22Rv1 (cell line): Measurements from ENCODE around the gene CCNE1.

Source experiments
- H3K27ac ChIP-seq: fragments of 450-650 bp; 2 replicates; pipeline ENCODE4 v1.5.1; 2017
- CTCF ChIP-seq: fragments of 450-650 bp; IDR thresholded peaks from 2 replicates; pipeline ENCODE4 v1.5.1; 2017; ENCODE audit warnings: mild to moderate bottlenecking
- ZFX ChIP-seq: fragments of 450-650 bp; IDR thresholded peaks from 2 replicates; pipeline ENCODE4 v1.6.1; 2017; ENCODE audit warnings: antibody characterized with exemption, borderline replicate concordance

Gene CCNE1

DNA sequence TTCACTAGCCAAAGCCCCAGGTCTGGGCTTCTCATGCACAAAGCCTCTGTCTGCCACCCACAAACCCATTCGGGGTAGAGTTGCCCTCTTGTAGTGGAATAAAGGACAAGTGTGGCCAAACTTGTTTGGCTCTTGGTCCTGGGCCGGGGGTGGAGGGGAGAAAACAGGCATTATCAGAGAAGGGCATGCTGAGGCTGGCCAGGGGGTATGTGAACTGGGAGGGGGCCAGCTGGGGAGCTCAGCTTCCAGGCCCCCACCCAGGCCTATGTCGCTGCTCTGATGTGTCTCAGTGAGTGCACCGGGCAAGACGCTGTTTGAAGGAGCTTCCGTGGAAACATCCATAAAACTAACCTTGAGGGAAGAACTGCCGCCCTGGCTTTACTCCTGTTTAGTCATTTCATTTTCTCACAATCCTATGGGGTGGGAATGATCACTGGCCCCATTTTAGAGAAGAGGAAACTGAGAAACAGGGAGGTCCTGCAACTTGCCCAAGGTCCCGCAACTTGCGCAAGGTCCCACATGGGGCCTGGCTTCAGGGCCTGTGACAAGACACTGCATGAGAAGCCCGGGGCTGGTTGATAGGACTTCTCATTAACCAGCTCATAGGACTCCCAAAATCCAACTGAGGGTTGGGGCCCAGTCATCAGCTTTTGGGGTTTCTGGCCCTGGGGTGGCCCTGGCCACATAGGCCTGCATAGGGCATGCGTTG lies 30.8 kb downstream of the CCNE1 start:
- no peak overlapping the region for H3K27ac ChIP-seq
- TF ChIP-seq ZFX (no peak), CTCF (no peak)

DNA sequence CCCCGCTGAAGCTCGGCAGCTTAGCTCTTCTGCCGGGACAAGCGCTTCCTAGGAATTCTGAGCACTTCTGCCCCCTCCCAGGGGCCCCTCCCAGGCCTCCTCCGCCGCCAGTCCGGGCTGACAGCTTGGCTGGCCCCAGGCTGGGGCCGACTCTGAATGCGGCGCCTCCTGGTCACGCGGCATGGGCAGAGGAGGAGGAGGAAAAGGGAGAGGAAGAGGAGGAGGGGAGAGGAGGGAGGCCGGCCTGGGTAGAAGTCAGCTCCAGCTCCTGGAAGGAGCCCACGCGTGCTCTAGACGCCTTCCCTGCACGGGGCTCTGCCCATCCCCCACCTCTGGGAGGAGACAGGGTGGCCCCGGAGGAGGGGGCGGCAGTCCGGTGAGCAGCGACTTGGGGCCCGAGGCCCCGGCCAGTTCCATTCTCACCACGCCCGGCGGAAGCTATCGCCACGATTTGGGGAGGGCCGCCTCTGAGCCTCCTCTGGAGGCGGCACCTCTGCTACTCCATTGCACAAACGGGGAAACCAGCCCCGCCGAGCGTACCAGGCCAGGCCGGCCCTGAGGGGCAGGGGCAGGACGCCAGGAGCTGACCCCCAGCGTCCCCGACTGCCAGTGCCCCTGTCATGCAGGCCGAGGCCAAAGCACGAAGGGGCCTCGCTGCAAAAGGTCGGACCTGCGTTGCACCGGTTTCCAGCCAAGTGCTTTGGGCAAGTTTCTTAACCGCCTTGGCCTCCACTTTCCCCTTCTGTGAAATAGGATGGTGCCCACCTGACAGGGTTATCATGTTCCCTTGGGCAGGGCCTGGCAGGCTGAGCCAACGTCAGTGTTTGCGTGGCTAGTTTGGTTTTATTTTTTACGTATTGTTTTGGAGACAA lies 31.6 kb downstream of the CCNE1 start:
- TF ChIP-seq ZFX: no peak
- no peak for TF ChIP-seq CTCF
- H3K27ac ChIP-seq: no peak overlapping the region

DNA sequence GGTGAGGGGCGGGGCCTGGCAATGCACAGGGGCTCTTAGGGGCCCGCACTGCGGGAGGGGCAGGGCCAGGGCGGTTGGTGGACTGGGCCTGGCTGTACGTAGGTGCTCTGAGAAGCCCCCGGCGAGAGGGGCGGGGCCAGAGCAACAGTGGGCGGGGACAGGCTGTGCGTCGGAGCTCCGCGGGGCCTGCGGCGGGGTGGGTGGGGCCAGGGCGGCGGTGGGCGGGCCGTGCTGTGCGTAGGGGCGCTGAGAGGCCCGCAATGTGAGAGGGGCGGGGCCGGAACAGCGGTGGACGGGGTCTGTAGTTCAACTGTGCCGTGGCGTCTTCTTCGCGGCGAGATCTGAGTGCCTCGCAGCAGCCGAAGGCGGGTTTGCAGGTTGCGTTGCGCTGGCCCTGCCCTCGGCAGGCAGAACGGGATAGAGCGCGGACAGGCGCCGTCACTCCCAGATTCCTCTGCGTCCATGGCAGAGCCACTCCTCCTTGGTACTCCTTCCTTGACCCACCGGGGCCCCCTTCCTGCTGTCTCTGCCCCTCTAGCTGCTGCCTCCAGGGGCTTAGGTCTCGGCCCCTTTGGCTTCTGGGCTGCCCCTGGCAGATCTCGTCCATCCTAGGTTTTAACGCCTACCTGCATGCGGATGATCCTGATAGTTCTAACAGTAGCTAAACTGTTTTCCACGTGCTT lies 33.2 kb downstream of the CCNE1 start:
- peak overlapping the region; percentile 93 for H3K27ac ChIP-seq
- no peak for TF ChIP-seq CTCF
- no peak for TF ChIP-seq ZFX

GRCh38 chr19:29845574-29846176 lies 33.9 kb downstream of the CCNE1 start:
- H3K27ac ChIP-seq: peak overlapping the region; percentile 93
- TF ChIP-seq CTCF: no peak
- TF ChIP-seq ZFX: no peak

DNA sequence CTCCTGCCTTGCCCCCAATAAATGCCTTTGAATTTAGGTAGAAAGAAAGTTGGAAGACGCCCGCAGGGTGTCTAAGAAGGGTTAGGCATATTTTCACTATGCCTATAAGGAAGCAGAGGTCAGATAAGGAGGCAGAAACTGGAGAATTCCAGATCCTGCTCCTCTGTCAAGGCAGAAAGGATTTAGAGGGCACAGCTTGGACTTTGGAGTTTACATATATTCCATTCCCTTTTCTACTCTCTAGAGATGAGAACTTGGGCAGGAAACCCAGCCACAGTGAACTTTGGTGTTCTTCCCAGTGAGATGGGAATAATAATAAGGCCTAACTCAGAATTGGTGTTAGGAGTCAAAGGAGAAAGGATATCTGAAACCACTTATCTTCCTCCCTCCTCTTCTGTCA lies 37.4 kb downstream of the CCNE1 start:
- H3K27ac ChIP-seq: no peak overlapping the region
- TF ChIP-seq CTCF (no peak), ZFX (no peak)

DNA sequence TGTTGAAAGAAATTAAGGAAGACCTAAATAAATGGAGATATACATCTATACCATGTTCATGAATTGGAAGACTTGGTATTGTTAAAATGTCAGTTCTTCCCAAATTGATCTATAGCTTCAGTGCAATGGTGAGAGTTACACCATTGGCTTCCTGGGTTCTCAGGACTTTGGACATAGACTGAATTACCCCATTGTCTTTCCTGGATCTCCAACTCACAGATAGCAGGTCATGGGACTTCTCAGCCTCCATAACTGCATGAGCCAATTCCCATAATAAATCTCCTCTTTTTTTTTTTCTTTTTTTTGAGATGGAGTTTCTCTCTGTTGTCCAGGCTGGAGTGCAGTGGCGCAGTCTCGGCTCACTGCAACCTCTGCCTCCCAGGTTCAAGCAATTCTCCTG lies 38.7 kb downstream of the CCNE1 start:
- TF ChIP-seq CTCF (no peak), ZFX (no peak)
- H3K27ac ChIP-seq: no peak overlapping the region
